H1 (cell line): ENCODE measurements around the gene CSNK1G3. TPM values are rescaled to one million over a fixed set of nuclear protein-coding genes. Genes with fewer than 3 reads are reported as not detected.

Experiments used
- CHD7 ChIP-seq: fragments of 300-600 bp; sonication (generic); IDR thresholded peaks from 2 replicates; pipeline ENCODE4 v1.7.1; 2012; ENCODE audit warnings: low read length, moderate library complexity, mild to moderate bottlenecking, inconsistent platforms; ENCODE audit not compliant: insufficient replicate concordance
- USF2 ChIP-seq: IDR thresholded peaks from 2 replicates; pipeline ENCODE4 v1.6.1; 2011; ENCODE audit warnings: low read length, improper control_type of control experiment
- polyA plus RNA-seq, 7 experiments: library from polyadenylated mRNA; depleted of rRNA in 3 of 7; stranded (reverse) in 5 of 7; unstranded in 2 of 7; fragments of >200 nt in 5 of 7; fragments of 200-250 nt in 2 of 7; gene quantifications; 1 replicate in 5 of 7; 2 replicates in 1 of 7; 4 replicates in 1 of 7; pipeline versions ENCODE4 v1.2.1 to v1.2.3, GENCODE V29; 2011 to 2013; ENCODE audit warnings: missing spikeins in 2 of 7, mixed read lengths in 2 of 7
- total RNA-seq: library from RNA; stranded (reverse); fragmentation: NEBNext Ultra II Directional; extraction: Animal tissue kit (Norgen Biotek cat#: 25700); gene quantifications from 2 replicates; pipeline ENCODE4 v1.2.1, GENCODE V29; 2021

CSNK1G3 gene
- total and polyA plus RNA-seq, 2 of the 8 experiments (the other 6 are each of a cell fraction or from before 2014, with no cell fraction given) = 10.6 to 58.9 TPM

GRCh38 chr5:123610209-123610608 lies 98.2 kb downstream of the CSNK1G3 start (continued):
- TF ChIP-seq CHD7 = no peak
- no peak for TF ChIP-seq USF2
